ENCODE results near the gene TBC1D14. TPM values are rescaled to one million over a fixed set of nuclear protein-coding genes. Genes with fewer than 3 reads are reported as not detected.
A peak's percentile ranks its signal among the peaks of the same experiment; 100 is the strongest.

The TBC1D14 gene
- total RNA-seq, 1 donor from 2014 or later = 68.2 TPM

DNA sequence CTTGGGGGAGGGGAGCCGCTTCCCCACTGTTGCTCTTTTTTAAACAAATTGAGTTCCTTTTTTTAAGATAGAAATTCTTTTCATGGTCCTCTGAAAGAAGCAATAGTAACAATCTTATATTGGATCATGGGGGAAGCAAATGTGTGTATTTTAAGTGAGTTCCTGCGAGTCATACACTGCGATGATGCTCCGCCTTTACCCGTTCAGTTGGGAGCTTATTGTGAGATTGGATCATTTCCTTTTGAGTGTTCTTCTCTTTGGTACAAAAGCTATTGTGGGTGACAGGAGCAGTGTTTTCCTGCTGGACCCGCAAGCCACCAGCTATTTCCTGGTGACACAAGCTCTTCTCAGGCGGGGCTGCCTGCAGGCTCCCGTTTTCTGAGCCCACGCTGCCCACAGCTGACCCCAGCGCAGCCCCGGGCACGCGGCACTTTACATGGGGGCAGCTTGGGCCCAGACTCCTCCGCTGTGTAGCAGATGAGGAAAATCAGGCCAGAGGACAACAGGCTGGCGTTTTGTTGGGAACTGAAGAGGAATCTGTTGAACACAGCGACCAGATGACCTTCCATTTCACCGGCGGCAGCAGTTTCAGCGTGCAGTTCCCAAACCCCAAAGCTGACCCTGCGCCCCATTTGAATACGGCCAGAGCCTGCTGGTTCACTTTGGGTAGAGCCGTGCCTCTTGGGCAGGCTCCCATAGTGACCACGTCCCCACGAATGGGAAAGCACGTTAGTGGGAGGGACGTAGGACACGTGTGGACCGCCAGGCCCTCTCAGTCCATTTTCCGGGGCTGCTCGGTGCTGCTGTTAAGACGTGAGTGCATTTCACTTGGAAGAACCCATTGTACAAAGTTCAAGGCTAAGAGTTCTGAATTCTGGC, 145.7 kb downstream of the TBC1D14 start:
- DNase-seq (ENCODE audit: low spot score) (no peak), ATAC-seq (no peak)
- intact Hi-C loops (cut with DNase I) = no loop called here

GRCh38 chr4:7055990-7056325, 146.3 kb downstream of the TBC1D14 start:
- DNase-seq (ENCODE audit: low spot score) = no peak
- no peak for ATAC-seq
- intact Hi-C loops (cut with DNase I) = no loop called here

DNA sequence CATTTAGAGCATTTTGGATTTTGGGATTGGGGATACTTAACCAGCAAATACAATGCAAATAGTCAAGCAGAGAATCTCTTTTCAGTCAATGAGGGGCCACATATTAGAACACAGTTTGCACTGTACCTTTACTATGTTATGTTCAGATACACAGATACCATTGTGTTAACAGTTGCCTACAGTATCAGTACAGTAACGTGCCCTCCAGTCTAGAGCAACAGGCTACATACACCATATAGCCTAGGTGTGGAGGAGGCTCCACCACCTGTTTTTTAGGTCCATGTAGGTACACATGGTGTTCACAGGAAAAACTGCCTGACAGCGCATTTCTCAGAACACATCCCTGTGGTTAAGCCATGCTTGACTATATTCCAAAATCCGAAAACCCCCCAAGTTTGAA, 149.2 kb downstream of the TBC1D14 start:
- DNase-seq (ENCODE audit: low spot score) (no peak), ATAC-seq (no peak)
- intact Hi-C loops (cut with DNase I) = no loop called here

DNA sequence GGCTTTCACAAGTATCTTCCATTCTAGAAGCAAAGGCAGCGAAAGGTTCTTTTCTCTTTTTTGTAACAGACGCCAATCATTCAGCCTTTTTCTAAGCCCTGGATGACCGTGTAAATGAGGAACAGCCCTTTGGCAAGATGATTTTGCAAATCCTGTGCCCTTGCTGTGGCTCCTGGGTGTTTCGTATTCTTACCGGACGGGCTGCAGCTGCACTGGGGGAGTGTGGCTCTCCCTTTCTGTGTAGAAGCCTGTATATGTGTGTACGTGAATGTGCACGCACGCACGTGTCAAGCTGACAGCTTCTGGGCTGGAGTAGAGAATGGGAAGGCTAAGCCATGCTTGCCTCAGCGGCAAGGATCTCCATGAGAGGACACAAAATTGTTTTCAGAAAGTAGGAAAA, 150.0 kb downstream of the TBC1D14 start:
- intact Hi-C loops (cut with DNase I) = loop anchor here (10.0 kb wide), 1 partner anchor 345 kb away; the partner anchor contains the start of gene BLOC1S4
- no peak for ATAC-seq
- no peak for DNase-seq (ENCODE audit: low spot score)

- no peak for DNase-seq (ENCODE audit: low spot score)
- no peak for ATAC-seq
Measured at GRCh38 chr4:7060346-7061150, 150.9 kb downstream of the TBC1D14 start.

DNA sequence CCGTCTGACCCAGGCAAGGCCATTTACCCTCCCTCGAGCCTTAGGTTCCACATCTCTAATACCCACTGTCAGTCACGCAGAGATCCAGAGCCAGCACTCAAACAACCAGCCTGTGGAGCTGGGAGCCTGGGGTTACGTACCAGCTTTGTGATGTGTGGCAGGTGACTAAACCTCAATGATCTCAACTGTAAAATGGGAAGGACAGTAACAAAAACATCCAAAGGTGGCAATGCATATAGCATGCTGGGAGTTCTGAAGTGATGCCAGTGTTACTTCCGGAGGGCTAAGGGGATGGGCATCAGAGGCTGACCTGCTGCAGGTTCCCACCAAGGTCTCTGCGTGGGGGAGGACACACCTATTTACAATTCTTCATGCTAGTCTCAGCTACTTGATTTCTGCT, 152.2 kb downstream of the TBC1D14 start:
- ATAC-seq (no peak), DNase-seq (ENCODE audit: low spot score) (peak; percentile 6)
- intact Hi-C loops (cut with DNase I) = loop anchor here (10.0 kb wide), 1 partner anchor 347 kb away; the partner anchor contains the start of gene BLOC1S4

More at GRCh38 chr4:7060346-7061150, 150.9 kb downstream of the TBC1D14 start:
- intact Hi-C loops (cut with DNase I) = loop anchor here (10.0 kb wide), 1 partner anchor 346 kb away; the partner anchor contains the start of gene BLOC1S4

DNA sequence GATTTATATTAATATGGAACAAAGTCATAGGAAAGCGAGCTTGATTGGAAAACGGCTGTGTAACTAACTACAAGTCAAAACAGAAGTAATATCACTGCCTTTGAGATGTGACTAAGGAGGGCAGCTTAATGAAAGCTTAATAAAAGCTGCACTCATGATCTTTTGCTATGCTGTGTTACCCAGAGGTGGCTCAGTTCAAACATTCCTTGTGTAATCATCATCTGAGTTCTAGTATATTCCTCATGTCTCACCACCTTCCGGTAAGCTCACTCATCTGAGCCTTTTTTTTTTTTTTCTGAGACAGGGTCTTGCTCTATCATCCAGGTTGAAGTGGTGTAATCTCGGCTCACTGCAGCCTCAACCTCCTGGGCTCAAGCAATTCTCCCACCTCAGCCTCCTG, 153.2 kb downstream of the TBC1D14 start:
- DNase-seq (ENCODE audit: low spot score) = no peak
- intact Hi-C loops (cut with DNase I) = loop anchor here (10.0 kb wide), 1 partner anchor 348 kb away; the partner anchor contains the start of gene BLOC1S4
- ATAC-seq = no peak

DNA sequence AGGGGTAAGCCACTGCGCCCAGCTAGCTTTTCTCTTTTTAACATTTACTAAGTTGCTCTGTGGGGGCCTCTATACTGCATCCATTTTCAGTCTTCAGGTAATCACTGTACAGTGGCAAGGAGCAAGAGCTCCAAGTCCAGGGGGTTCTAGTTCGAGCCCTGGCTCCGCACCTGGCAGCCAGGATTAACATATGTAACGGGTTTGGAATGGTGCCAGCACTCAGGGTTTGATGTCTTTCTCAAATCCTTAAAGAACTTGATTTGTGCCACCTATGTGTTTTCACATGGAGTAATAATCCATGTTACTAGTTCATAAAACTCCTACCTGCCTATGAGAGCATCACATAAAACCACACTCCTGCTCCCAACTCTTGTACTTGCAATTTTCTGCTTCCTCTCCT, 153.7 kb downstream of the TBC1D14 start:
- ATAC-seq (no peak), DNase-seq (ENCODE audit: low spot score) (peak; percentile 46)
- intact Hi-C loops (cut with DNase I) = loop anchor here (10.0 kb wide), 1 partner anchor 349 kb away; the partner anchor contains the start of gene BLOC1S4

- no peak for ATAC-seq
- peak; percentile 12 for DNase-seq (ENCODE audit: low spot score)
- intact Hi-C loops (cut with DNase I) = loop anchor here (10.0 kb wide), 1 partner anchor 351 kb away; the partner anchor contains the start of gene BLOC1S4
Measured at GRCh38 chr4:7066006-7066405, 156.4 kb downstream of the TBC1D14 start.

GRCh38 chr4:7066493-7066892, 156.9 kb downstream of the TBC1D14 start:
- DNase-seq (ENCODE audit: low spot score) = peak; percentile 41
- intact Hi-C loops (cut with DNase I) = loop anchor here (10.0 kb wide), 1 partner anchor 352 kb away; the partner anchor contains the start of gene BLOC1S4
- no peak for ATAC-seq

DNA sequence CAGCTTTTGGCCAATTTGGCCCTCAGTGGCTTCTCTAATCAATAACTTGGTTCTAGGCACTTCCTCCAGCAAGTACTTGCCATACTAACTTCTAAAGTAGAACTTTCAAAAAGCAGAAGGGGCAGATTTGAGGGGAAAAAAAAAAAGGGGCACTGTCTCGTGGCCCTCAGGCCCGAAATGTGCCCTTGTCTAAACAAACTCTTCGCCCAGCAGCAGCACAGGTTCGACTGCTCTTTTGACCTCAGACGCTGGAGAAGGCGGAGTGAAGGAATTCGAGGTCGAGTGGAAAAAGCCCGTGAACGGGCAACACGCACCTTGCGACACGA, 157.5 kb downstream of the TBC1D14 start:
- intact Hi-C loops (cut with DNase I) = loop anchor here (10.0 kb wide), 1 partner anchor 352 kb away; the partner anchor contains the start of gene BLOC1S4
- ATAC-seq = no peak
- DNase-seq (ENCODE audit: low spot score) = no peak

GRCh38 chr4:7067452-7068278, 158.0 kb downstream of the TBC1D14 start, which contains the start of gene GRPEL1:
TSS of gene GRPEL1 (minus strand) at chr4:7068064. CDS start at chr4:7068032, 32 bp downstream.
- peak; percentile 100 for DNase-seq (ENCODE audit: low spot score)
- peak; percentile 99 for ATAC-seq
- intact Hi-C loops (cut with DNase I) = loop anchor here (10.0 kb wide), 1 partner anchor 353 kb away; the partner anchor contains the start of gene BLOC1S4

DNA sequence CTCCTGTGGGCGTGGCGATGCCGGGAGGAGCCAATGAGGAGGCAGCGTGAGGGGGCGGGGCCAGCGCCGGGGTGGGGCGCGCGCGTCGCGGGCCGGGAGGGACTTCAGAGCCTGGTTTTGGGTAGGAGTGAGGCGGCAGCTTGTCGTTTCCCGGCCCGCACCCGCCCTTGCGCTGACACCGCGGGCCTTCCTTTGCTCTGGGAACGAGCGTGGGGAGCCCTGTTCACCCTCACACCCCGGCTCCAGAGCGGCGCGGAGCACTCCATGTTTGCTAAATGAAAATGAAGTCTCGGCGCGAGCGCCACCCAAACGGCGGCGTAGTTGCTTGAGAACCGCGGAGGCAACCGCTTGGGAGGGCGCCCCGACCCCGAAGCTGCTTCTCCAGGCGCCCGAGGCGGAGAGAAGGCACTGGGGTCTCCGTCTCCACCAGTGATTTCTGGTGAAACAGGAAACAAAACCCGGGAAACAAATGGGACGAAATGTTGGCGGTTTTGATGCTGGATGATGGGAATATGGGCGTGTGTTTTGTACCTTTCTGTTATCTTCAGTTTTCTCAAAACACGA, 158.7 kb downstream of the TBC1D14 start:
- DNase-seq (ENCODE audit: low spot score) = no peak
- no peak for ATAC-seq
- intact Hi-C loops (cut with DNase I) = loop anchor here (10.0 kb wide), 1 partner anchor 354 kb away; the partner anchor contains the start of gene BLOC1S4

GRCh38 chr4:7068883-7069282, 159.3 kb downstream of the TBC1D14 start:
- DNase-seq (ENCODE audit: low spot score) = peak; percentile 59
- intact Hi-C loops (cut with DNase I) = loop anchor here (10.0 kb wide), 1 partner anchor 354 kb away; the partner anchor contains the start of gene BLOC1S4
- no peak for ATAC-seq

DNA sequence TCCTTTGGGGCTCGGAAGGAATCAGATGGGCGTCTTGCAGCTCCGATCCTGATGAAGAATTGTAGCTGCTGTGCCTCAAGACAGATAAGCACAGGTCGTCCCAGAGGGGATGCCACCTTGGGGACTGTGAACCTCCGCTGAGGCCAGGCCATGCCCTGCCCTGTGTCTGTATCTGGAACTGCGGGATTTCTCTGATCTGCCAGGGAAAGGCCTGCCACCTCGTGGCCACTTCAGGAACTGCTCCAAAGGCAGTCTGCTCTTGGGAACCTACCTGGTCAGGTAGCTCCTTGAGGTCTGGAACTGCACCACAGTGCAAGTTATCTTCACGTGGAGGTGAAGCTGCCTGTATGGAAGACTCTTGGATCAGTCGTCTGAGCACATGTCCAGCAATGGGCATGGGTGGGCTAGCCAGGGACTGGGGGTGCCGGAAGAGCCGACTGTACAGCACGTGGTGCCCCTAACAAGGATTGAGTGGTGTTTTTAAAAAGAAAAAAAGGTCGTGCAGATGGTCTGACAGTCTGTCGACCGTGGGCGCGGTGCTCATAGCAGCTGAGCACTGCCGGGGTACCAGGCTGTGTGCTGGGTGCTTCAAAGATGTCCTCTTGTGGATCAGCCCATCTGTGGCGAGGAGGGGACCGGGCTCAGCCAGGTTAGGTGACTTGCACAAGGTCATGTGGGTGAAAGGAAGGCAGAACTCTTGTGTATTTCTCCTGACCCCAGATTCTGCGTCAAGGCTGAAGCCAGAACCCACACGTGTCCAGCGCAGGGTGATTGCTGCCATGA, 161.3 kb downstream of the TBC1D14 start:
- ATAC-seq = peak; percentile 15
- intact Hi-C loops (cut with DNase I) = loop anchor here (10.0 kb wide), 1 partner anchor 166 kb away; the partner anchor contains the start of gene TBC1D14
- DNase-seq (ENCODE audit: low spot score) = peak; percentile 89

DNA sequence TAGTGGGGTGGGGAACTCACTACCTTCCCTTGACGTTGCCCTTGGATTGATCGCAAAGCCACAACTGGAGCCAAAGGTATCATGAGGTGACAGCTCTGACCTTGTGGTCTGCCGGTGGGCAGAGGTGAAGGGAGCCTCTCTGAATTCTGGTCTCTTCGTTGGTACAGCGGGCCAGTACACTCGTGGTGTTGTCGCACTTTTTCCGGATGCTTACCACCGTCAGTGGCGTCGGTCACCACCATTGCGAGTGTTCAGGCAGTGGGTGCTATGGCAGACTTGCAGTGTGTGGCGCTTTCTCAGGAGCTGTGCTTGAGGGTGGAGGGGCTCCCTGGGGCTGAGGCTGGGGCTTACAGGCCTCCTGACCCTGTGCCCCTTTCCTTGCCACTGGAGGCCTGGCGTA, 163.4 kb downstream of the TBC1D14 start:
- intact Hi-C loops (cut with DNase I) = loop anchor here (10.0 kb wide), 1 partner anchor 168 kb away; the partner anchor contains the start of gene TBC1D14
- DNase-seq (ENCODE audit: low spot score) (peak; percentile 51), ATAC-seq (no peak)
